GM19351 (cell line): ENCODE data around the gene NHLRC3.
A peak's percentile ranks its signal among the peaks of the same experiment; 100 is the strongest.
"Not testable (repeated sequence)": the region's sequence is repeated elsewhere in the genome, so short reads cannot be mapped to it uniquely, and the experiment has no call there.

ENCODE experiments used
- ATAC-seq: cut with Tn5 transposase; IDR thresholded peaks from one replicate; pipeline ENCODE4 v1.9.1; 2021; ENCODE audit warnings: mild to moderate bottlenecking, moderate library complexity; ENCODE audit not compliant: unreplicated experiment

Gene NHLRC3

DNA sequence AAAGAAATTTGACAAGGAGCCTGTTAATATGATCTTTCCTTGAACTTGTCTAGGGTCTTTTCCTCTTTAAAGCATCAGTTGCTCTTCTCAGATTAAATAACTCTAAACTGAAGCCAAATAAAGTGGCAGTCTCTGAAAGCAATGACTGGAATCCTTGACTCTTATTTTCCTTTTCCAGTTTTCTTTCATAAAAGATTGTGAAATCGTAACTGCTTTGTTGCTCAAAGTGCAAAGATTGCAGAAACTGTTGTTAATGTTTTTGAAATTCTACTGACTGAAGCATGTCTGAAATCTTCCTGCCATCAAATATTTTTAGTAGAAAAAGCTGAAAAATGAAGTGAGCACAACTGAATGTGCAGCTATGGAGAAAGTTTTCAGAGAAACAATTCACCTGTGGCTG lies 1.9 kb downstream of the NHLRC3 start:
- no peak for ATAC-seq

DNA sequence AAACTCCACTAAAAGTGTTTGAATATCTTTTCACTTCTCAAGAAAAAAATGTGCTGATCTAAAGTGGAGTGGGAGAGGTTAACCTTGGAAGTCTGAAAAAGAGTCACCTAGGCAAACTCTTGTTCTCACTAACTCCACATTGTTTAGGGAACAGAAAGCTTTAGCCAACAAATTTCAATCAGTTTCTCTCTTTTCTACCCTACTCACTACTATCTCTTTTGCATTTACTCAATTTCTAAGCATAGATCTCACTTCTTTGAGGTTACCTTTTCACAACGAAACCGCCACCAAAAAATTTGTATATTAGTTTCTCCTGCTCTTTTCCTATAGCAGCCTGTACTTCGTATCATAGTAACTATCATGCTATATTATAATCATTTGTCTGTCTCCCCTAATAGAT lies 6.3 kb downstream of the NHLRC3 start:
- peak; percentile 81 for ATAC-seq

DNA sequence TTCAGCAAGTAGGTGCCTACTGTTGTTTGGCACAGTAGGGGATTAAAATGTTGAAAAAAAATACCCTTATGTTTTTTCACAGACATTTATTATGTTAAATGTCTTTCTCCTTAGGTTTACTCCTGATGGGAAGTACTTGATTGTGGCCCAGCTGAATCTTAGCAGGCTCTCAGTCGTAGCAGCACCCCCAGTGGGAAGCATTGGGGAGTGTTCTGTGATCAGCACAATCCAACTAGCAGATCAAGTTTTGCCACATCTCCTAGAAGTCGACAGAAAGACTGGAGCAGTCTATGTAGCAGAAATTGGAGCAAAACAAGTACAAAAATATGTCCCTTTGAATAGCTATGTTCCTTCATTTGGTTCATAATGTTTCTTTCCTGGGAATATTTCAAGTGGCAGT lies 9.3 kb downstream of the NHLRC3 start:
- ATAC-seq, result no peak

DNA sequence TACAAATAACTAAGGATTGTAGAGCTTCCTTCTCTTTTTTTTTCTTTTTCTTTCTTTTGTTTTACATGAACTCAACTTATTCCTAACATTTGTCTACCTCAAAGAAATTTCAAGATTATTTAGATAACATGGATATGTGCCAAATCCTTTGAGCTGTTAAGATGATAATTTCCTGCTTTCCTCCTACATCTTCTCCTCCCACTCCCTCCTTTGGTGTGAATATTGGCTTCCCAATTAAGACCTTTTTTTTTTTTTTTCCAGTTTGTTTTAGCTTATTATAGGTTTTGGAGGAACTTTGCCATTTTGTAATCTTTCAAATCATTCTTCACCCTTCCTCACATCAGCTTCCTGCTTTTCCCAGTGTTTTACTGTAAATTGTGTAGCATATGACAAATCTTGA lies 10.6 kb downstream of the NHLRC3 start:
- no peak for ATAC-seq

DNA sequence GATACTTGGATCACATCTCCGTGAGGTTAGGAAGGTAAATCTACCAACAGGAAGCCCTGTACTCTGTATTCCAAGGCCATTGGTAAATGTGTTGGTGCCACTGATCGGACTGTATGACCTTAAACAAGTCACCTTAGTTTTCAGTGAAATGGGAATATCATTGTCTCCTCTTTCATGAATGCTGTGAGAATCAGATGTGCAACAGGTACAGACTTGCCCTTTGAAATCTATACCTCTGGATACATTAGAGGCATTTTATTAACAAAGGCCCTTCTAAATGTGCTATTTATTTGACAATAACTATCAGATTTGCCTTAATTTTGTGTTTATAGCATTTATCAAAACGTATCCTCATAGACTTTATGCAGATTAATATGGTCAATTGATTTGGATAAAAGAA lies 11.0 kb downstream of the NHLRC3 start:
- ATAC-seq, result no peak

DNA sequence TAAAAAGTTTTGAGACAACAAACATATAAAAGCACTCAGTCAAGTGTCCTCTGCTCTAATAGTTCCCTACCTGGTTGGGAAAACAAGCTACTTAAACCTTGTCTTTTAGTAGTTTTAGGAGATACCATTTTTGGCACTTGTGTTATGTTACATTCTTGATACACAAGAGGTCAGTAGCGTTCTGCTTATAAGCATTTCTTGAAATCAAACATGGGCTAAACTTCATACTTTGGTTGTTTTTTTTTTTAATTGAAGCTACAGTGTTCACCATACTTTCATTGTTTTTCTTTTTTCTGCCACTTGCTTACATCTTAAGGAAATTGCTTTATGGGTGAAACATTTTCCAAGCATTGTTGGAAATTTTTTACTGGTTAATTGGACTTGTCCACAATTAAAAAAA lies 12.9 kb downstream of the NHLRC3 start:
- peak; percentile 58 for ATAC-seq

DNA sequence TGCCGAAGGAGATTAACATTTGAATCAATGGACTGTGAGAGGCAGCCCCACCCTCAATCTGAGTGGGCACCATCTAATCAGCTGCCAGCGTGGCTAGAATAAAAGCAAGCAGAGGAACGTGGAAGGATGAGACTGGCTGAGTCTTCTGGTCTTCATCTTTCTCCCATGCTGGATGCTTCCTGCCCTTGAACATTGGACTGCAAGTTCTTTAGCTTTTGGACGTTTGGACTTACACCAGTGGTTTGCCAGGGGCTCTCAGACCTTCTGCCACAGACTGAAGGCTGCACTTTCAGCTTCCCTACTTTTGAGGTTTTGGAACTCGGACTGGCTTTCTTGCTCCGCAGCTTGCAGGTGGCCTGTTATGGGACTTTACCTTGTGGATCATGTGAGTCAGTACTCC lies 14.7 kb downstream of the NHLRC3 start:
- ATAC-seq, result no peak

DNA sequence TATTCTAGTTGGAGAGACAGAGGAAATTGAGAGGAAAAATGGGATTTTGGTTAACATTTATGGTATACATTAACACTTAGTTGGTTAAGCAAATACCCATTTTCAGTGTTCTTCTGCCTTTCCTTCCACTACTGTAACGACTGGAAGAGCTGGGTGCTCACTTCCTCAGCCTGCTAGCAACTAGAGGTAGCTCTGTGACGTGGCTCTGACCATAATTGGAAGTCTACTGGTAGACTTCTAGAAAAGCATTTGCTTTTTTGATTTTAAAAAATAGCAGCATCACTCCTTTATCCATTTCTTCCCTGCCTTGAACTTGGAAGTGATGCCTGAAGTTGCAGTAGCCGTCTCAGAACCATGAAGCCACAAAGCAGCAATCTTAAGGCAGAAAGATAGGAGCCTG lies 15.9 kb downstream of the NHLRC3 start:
- ATAC-seq, result no peak

DNA sequence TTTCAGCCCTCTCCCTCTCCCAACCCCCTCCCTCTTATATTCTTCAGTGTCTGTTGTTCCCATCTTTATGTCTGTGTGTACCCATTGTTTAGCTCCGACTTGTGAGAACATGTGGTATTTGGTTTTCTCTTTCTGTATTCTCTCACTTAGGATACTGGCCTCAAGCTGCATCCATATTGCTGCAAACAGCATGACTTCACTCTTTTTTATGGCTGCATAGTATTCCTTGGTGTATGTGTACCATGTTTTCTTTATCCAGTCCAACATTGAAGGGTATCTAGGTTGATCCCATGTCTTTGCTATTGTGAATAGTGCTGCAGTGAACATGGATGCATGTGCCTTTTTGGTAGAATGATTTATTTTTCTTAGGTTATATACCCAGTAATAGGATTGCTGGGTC lies 17.8 kb downstream of the NHLRC3 start:
- ATAC-seq, result no peak

DNA sequence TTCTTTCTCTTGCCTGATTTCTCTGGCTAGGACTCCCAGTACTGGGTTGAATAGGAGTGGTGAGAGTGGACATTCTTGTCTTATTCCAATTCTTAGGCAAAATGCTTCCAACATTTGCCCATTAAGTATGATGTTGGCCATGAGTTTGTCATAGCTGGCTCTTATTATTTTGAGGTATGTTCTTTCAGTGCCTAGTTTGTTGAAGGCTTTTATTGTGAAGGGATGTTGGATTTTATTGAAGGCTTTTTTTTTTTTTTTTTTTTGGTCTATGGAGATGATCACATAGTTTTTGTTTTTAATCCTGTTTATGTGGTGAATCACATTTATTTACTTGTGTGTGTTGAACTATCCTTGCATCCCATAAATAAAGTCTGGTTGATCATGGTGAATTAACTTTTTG lies 19.8 kb downstream of the NHLRC3 start:
- ATAC-seq, result no peak

DNA sequence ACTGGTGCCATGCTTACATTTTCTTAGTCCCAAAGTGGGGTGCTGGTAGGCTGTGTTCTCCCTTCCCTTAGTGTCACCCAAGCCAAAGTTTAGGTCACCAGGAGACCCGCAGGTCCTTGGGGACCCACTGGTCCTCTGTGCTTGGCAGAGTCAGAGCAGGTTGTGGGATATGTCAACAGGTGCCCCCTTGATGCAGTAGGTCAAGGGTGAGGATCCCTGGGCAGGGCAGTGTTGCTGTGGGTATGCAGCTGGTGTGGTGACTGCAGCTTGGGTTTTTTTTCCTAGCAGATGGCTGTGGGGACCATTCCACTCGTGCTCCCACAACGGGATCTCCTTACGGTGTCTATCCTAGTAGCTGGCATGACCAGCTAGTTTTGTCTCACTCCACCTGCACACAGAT lies 23.7 kb downstream of the NHLRC3 start:
- ATAC-seq, result no peak

DNA sequence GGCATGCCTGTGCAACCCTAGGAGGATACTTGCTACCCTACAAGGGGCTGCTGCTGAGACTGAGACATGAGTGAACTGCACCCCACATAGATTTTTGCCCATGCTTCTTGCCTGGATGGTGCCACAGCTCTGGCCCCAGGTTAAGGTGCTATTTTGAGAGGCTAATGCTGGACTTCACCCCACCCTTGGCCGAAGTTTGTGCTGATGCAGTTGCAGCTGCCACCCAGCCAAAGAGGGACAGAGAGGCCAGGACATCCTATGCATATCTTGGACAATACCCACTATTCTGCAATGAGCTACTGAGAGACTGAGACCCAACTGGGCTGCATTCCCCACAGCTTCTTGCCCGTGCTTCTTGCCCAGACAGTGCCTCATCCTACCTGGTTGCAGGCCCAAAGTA lies 34.6 kb downstream of the NHLRC3 start:
- no peak for ATAC-seq

DNA sequence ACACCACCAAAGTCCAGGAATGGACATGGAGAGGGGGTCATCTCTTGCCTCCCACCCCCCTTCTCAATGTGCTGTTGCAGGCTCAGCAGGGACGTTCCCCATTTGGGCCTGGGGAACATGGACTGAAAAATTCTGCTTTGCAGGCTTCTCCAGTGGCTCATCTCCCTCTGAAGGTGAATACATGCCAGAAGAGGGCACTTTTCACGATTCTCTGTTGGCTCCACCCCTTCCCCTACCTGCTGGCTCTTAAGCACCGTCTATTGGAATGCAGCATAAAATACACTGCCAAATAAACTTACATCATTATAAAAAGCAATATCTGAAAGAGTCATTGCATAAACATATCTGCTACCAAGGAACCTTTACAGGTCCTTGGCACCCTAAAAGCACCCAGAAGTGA lies 35.7 kb downstream of the NHLRC3 start:
- no peak for ATAC-seq

DNA sequence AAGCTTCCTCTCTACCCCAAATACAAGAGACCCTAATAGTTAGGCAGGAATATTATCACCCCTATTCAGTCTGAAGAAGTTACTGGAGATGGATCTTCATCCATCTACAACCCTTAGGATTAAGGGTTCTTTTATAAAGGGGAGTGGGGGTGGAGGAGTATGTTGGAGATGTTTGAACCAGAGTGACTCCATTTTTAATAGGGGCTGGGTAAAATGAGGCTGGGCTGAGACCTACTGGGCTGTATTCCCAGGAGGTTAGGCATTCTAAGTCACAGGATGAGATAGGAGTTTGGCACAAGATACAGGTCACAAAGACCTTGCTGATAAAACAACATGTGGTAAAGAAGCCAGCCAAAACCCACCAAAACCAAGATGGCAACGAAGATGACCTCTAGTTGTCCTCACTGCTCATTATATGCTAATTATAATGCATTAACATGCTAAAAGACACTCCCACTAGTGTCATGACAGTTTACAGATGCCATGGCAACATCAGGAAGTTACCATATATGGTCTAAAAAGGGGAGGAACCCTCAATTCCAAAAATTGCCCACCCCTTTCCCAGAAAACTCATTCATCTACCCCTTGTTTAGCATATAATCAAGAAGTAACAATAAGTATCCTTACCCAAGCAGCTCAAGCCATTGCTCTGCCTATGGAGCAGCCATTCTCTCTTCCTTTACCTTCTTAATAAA lies 48.1 kb downstream of the NHLRC3 start:
- ATAC-seq, result not testable (repeated sequence)

DNA sequence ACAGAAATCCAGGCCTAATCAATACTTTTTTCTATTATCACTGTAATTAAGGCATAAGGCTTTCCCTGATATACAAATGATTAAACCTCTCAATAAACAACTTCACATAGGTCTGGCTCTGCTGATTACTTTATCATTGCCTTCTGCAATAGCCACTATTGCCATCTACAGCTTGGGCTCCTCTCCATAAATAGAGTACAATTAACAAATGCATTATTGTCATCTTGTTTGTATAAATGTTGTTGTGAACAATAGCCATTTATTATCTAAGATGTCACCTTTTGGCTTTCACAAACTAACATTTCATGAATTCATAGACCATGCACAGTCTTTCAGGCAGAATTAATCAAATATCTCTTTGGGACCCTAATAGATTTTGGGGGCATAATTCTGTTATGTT lies 53.3 kb downstream of the NHLRC3 start:
- ATAC-seq, result no peak

DNA sequence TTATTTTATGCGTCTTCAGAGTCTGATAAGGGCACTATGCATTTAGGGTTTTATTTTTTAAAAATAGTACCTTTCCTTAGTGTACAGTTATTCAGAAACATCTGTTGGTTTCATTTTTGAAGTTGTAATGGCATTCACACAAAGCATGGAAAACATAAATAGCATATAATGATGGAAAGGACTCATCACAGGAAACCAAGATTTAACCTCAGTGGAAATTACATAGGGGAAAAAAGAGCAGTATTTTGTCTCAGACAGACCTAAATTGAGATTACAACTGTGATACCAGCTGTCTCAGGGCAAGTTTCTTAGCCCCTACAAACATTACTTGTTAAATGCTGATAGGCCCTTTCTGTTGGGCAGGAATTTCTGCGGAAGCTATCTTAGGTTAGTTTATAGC lies 57.2 kb downstream of the NHLRC3 start:
- peak; percentile 68 for ATAC-seq

DNA sequence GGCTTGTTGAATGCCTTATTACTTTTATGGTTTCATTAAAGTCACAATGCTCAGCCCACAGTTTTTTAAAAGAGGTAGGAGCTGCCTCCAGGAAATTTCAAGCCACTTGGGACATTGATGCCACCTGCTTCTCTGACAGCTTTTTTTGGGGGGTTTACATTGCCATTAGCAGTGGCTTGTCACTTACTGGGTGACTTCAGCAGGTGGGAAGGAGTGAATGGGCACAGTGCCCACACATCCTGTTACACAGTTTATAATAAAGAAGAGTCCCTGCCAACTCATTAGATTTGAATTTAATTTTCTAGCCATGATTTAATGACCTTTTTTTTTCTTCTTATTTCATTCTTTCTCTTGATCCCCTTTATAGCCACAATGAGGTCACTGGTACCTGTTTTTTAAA lies 61.0 kb downstream of the NHLRC3 start:
- no peak for ATAC-seq
